ENCODE results near the gene HCFC1R1. TPM values are rescaled to one million over a fixed set of nuclear protein-coding genes. Genes with fewer than 3 reads are reported as not detected.

HCFC1R1 gene
- total RNA-seq, 1 experiment from 2014 or later: 61.3 TPM

DNA sequence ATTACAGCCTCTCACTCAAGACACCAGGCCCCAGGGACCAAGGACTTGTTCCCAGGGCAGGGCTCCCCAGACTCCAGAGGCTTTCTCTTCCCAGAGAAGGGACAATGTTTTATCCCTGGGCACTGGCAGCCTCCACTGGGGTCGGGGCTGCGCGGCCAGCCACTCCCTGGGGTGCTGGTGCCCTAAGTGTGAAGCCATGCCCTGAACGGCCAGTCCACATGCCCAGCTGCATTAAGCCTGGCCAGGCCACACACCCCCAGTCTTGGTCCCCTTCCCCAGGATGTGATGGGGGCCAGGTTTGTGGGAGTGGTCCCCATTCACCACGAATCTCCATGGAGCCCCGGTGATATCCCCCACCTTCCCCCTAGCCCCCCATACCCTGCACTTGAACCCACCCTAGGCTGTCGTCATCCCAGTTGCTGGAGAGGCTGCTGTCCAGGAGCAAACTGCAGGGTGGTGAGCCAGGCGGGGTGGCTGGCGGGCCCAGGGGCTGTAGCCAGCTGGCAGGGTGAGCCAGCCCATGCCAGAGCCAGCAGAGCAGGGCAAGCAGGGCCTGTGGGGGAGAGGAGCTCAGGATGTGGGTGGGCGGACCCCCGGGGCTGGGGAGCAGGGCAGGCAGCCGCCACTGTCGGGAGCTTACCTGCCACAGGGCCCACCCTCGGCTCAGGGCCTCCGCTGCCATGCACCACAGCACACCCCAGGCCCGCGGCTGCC is 50.0 kb downstream of the HCFC1R1 start:
- H3K79me1 ChIP-seq (ENCODE audit: insufficient read depth, low read depth, low read length, poor library complexity, severe bottlenecking): no peaks in the 10 kb centered on the region
- peaks cover 9 to 45% (median 41%) of the 10 kb centered on the region in 3 experiments; a peak in 6 of 7 replicates for H3K36me3 Mint-ChIP-seq (ENCODE audit: insufficient read depth in 1 of 3, low read depth in 3 of 3)
- H3K27me3 ChIP-seq (ENCODE audit: insufficient read depth, low read length): no peaks in the 10 kb centered on the region
- TF ChIP-seq, protein P1, sequence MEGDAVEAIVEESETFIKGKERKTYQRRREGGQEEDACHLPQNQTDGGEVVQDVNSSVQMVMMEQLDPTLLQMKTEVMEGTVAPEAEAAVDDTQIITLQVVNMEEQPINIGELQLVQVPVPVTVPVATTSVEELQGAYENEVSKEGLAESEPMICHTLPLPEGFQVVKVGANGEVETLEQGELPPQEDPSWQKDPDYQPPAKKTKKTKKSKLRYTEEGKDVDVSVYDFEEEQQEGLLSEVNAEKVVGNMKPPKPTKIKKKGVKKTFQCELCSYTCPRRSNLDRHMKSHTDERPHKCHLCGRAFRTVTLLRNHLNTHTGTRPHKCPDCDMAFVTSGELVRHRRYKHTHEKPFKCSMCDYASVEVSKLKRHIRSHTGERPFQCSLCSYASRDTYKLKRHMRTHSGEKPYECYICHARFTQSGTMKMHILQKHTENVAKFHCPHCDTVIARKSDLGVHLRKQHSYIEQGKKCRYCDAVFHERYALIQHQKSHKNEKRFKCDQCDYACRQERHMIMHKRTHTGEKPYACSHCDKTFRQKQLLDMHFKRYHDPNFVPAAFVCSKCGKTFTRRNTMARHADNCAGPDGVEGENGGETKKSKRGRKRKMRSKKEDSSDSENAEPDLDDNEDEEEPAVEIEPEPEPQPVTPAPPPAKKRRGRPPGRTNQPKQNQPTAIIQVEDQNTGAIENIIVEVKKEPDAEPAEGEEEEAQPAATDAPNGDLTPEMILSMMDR (conservative IDR thresholded peaks at IDR 0.05): no peak
- no peak overlapping the region for H3K23ac ChIP-seq (ENCODE audit: insufficient read length, low read depth, low read length)
- H3K27me3 Mint-ChIP-seq (ENCODE audit: low read depth): no peaks in the 10 kb centered on the region; the same call in none of the 2 replicates
- no peak overlapping the region for H3K4me3 Mint-ChIP-seq
- no peak overlapping the region for H3K14ac ChIP-seq (ENCODE audit: insufficient read depth, low read length)
- no peak overlapping the region for H4K5ac ChIP-seq (ENCODE audit: insufficient read length, low read depth, low read length)
- H3K4me1 Mint-ChIP-seq: peaks cover 14 to 16% of the 10 kb centered on the region in 2 experiments
- DNase-seq: no peak
- H3K23me2 ChIP-seq (ENCODE audit: insufficient read length, low read depth, low read length, poor library complexity, severe bottlenecking): peaks cover 5% of the 10 kb centered on the region
- H3K9ac ChIP-seq (ENCODE audit: extremely low read depth, insufficient read length, low read length): no peak overlapping the region
- no peak overlapping the region for H3T11ph ChIP-seq (ENCODE audit: low read length)
- H2BK120ac ChIP-seq (ENCODE audit: low read depth, low read length, poor library complexity, severe bottlenecking): no peak overlapping the region
- H3K4me2 ChIP-seq (ENCODE audit: insufficient read depth, insufficient read length, low read length): no peak overlapping the region
- no peak overlapping the region for H2AFZ ChIP-seq (ENCODE audit: low read length)
- H2AK5ac ChIP-seq (ENCODE audit: insufficient read length, low read length): no peak overlapping the region
- H3K56ac ChIP-seq (ENCODE audit: insufficient read length, low read depth, low read length): no peak overlapping the region
- no peak overlapping the region for H4K91ac ChIP-seq (ENCODE audit: insufficient read length, low read depth, low read length)
- no peaks in the 10 kb centered on the region for H3K9me3 Mint-ChIP-seq
- H2BK12ac ChIP-seq (ENCODE audit: insufficient read length, low read depth, low read length): no peak overlapping the region
- no peak overlapping the region for H3K4ac ChIP-seq (ENCODE audit: low read depth, low read length)
- H3K79me2 ChIP-seq (ENCODE audit: insufficient read depth, low read length): no peaks in the 10 kb centered on the region
- H3K27ac ChIP-seq (ENCODE audit: insufficient read length, low read depth, low read length): no peak overlapping the region
- no peak overlapping the region for H3K27ac Mint-ChIP-seq
- no peak overlapping the region for H3K18ac ChIP-seq (ENCODE audit: insufficient read length, low read depth, low read length)
- peaks cover 3% of the 10 kb centered on the region for H4K20me1 ChIP-seq (ENCODE audit: control insufficient read depth, insufficient read depth, insufficient read length)
- no peak overlapping the region for H2BK5ac ChIP-seq (ENCODE audit: insufficient read length, low read length)
- H2BK15ac ChIP-seq (ENCODE audit: low read depth, low read length): no peak overlapping the region
- H3K9me3 ChIP-seq (ENCODE audit: control insufficient read depth, low read depth, low read length): no peaks in the 10 kb centered on the region
- no peak overlapping the region for H4K8ac ChIP-seq (replicated peaks; ENCODE audit: insufficient read length, low read depth, low read length)
- H3K4me1 ChIP-seq (ENCODE audit: insufficient read depth, low read length): no peaks in the 10 kb centered on the region
- no peak overlapping the region for H2BK20ac ChIP-seq (ENCODE audit: low read depth, low read length, poor library complexity, severe bottlenecking)
- WGBS (ENCODE audit: extremely low coverage, insufficient read length, low lambda C conversion rate): no CpG with 5 or more reads among the region's 17 CpGs

Data from H9 (cell line).